ENCODE results near the gene FYN.

DNA sequence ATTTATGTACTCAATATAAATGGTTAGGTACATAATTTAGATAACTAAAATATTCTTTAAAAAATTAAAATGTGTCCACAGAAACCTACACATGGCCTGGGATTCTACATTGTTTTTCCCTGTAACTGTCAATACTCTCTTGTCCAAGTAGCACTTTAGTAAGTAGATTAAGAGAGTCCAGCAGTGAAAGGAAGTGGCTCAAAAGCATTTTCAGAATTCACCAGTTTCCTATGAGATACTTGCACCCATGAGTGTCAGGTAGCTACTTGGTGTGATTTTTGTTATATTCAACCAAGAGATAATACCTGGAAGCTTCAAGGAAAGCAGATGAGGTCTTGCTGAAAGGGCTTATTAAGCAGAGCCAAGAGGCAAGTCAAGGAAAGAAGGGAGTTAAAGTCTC, 126.3 kb downstream of the FYN start:
- TF ChIP-seq POLR2A (IDR thresholded peaks at IDR 0.05), result no peak
- no peak for TF ChIP-seq EP300 (IDR thresholded peaks at IDR 0.05)

Data from tibial nerve (tissue), 3 donors.